Activated CD8-positive, alpha-beta memory T cell treated with anti-CD3 and anti-CD28 coated beads, Interleukin-2, amount 50 U/mL, for 4 hours (primary cell): ENCODE data around the gene GOLGB1.
A peak's percentile ranks its signal among the peaks of the same experiment; 100 is the strongest.
"Not testable (repeated sequence)": the region's sequence is repeated elsewhere in the genome, so short reads cannot be mapped to it uniquely, and the experiment has no call there.

Experiments
- DNase-seq: peaks from one replicate; pipeline ENCODE4 v3.0.0-alpha.2; 2020

The GOLGB1 gene

DNA sequence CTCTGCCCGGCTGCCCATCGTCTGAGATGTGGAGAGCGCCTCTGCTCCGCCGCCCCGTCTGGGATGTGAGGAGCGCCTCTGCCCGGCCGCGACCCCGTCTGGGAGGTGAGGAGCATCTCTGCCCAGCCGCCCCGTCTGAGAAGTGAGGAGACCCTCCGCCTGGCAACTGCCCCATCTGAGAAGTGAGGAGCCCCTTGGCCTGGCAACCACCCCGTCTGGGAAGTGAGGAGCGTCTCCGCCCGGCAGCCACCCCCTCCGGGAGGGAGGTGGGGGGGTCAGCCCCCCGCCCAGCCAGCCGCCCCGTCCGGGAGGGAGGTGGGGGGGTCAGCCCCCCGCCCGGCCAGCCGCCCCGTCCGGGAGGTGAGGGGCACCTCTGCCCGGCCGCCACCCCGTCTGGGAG is 60.8 kb downstream of the GOLGB1 start:
- not testable (repeated sequence) for DNase-seq

DNA sequence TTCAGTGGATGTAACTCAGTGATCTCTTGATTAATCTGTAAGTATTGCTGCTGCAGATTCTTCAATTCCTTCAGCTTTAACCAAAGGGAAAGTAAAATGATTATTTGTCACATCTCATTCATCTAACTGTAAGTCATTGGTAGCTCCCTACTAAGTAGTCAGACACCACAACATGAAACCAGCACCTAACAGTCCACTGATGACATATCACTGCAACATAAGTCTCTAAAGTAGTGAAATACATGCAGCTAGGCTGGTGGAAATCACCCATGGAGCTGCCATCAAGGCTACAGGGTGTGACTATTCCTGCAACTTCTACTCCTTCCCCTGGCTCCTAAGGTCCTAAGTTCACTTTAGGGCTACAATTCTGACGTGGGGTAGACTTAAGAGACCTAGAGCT is 67.7 kb downstream of the GOLGB1 start:
- DNase-seq: no peak

DNA sequence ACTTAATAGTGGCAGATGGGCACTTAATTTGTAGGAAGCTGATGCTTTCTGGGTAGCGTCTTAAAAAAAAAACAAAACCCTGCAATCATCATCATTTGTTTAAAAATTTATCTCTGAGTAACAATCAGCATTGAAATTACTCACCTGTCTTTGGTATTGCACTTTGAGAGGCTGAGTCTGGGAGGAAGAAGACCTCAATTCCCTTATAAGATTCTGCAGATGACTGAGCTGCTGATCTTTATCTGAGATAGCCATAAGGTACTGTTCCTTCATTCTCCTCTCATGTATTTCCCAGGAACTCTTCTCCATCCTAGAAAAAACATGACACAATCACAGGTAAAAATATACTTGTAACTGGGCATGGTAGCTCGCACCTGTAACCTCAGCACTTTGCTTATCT is 72.4 kb downstream of the GOLGB1 start:
- no peak for DNase-seq

DNA sequence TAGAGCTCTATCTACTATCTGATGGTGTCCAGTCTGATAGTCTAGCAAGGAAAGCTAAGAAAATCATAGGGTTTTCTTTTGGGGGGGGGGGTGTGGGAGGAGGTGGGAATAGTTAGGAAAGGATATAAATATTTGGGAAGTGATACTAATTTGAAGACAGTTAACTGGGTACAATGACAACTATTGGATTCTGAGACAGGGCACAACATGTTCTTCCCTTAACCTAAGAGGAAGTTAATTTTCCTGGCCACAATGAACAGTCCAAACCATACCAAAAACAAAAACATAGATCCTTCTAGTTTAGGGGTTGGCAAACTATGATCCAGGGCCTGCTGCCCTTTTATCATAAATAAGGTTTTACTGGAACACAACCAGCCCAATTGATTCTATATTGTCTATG is 78.9 kb downstream of the GOLGB1 start:
- no peak for DNase-seq

DNA sequence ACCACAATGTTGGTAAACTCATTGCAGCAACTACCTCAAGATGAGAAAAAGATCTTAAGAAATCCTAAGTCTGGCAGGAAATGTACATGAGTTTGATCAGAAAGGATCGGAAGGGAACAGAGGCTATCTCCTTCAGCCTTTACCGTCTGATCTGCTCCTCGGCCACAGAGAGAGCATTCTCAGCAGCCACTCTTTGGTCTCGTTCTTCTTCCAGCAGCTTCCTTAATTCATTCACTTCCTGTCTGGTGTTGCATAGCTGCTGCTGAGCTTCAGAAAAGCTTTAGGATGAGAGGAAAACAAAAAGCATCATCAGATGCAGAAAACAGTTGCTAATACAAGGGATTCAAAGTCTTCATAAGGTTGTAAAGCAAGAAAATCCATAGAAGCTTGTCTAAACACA is 82.2 kb downstream of the GOLGB1 start:
- no peak for DNase-seq

DNA sequence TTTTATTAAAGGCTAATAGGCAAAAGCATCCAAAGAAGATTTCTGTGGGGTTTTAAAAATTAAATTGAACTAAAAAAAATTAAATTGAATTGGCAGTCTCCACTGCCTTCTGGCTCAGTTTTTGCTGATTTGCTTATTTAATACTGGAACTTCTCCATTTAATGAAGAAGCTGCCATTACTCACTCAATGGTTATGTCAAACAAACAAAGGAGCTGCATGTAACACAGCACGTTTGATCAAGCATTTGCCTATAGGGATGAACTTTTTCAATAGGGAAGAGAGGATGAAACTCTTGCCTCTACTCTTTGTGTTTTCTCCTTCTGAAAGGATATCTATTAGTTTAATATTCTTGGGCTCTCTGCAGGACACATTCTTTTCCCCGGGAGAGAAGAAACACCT is 84.1 kb downstream of the GOLGB1 start:
- DNase-seq: no peak

DNA sequence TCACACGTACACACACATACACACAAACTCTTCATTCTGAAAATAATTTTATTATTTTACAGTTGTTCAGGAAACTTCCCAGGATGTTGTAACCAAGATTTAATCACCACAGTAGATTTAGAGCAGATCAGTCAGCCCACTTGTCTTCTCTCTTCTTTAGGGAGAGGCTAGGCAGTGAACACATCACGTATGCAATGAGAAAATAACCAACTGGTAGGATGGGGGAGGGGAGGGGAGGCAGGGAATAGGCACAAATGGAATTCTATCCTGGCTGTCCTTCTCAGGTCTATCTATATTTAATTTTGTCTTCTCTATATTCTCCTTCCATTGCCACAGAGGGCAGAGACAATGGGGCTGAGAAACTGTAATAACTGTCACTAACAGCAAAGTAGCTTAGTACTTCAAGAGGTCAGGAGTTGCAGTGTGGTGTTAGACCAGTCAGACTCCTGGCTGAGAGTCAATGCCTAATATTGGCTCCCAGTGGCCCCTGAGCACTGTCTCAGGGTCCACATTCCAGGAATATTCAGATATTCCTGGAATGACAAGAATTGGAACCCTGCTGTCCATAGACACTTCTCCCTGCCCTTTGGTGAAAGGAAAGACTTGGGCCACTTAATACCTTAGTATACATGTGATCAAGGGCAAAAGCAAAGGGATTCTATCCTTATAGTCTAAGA is 86.2 kb downstream of the GOLGB1 start:
- DNase-seq: no peak

DNA sequence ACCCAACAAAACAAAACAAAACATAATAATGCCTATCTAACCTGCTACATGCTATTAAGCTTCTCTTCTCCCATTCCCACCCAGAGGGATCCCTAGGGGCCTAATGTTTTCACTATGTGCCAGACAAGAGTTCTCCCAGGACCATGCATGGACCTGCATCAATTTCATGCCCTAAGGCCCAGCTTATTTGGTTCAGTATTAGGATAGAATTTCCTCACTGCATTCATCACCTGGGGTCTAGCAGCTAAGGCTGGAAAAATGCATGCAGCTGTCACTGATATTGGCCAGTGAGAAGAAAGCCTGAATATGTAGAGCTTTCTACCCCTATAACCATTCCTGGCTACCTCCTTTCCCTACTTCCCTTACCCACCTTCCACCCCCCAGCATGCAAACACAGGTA is 86.8 kb downstream of the GOLGB1 start:
- no peak for DNase-seq

DNA sequence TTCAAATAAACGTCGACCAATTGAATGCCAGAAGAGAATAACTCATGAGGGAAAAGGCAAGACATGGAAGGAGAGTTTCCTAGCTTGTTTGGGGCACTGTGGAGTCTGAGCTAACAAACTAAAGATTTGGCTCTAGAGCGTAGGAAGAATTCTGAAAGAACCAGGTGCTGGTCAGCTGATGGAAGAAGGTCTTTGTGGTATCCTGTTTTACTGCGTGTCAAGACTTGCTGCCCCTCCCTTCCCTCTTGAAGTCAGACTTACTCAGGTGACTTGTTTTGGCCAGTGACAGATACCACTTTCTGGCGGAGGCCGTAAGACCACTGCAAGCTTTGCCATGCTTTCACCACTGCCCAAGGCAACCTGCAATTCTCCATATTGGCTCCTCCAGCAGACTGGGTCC is 88.2 kb downstream of the GOLGB1 start:
- DNase-seq: no peak

DNA sequence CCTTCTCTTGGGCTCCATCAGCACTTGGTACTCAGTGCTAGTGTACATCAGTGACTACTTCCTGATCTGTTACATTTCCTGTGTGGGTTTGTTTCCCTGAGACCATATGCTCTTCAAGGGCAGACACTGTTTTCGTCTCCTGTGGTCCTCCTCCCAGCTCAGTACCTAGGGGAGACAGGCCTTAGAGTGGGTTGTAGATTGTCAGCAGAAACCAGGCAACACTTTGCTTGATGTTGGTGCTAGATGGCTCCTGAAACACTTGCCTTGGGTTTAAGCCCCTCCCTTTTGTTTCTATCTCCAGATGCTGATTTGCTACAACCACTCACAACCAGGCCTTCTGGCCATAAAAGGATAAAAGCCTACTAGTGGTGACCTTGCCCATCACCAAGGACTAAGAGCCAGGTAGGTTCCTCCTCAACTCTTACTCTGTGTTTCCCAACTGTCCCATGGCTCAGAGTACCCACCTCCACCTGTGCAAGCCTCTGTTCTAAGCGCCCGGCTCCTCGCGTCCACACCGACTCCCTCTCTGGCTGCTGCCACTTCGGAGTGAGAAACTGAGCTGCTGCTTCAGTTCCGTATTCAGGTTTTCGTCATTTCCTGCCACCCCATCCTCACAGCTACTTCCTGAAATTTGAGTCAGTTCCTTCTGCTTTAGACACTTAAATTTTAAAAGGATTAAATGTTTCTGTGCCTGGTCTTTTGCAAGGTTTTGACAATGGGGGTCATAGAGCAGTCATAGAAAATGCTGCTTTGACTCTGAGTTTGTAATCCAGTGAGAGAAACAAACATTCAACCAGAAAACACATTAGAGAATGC is 89.0 kb downstream of the GOLGB1 start, which contains the start of gene HCLS1:
HCLS1 (minus strand) TSS at position 548 of the 816 bp plus-strand sequence. CDS start 2,556 bp downstream, outside the sequence.
- peak; percentile 62 for DNase-seq

DNA sequence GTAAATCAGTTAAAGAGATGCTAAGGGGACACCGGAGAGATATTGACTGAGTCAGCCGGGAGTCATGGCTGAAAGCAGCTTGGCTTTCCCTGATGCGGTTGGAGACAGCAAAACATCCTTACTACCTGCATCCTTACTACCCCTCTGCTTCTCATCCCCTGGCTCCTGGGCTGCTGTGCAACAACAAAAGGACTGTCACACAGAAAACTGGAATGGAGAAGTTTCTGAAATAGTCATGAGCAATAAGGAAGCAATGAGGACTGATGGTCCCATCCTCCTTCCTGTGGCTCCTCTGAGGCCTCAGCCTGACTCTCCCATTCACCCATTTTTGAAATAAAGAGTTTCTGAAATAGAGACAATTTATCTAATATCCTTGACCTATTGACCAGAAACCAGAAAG is 90.0 kb downstream of the GOLGB1 start:
- no peak for DNase-seq

DNA sequence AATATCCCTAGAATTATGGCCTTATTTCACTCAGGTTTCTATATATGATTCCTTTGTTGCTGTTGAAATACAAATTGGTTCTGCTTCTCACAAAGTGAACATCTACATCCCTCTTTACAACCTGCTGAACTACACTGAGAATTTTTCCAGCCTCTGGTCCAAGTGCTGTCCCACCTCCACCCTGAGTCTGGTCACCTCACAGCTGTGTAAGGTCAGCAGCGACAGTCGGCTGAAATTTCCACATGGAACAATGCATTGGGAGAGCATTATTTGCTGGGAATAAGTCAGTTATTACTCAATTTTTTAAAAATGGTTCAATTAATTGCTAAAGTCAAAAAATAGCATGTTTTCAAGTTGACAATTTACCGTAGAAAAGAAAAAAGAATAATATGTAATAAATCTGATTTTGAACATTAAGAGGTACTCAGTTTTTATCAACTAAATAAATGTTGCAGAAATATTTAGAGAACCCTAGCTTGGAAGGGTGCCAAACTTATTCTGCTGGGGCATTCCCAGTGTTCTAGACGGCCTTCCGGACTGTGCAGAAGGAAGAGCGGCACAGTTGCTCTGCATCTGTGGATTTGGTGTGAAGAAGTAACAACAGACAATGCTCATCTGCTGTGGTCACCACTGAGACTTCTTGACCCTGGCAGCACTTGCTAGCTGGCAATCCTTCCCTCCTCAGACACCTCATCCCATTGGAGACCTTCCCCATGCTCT is 90.7 kb downstream of the GOLGB1 start:
- DNase-seq: no peak

DNA sequence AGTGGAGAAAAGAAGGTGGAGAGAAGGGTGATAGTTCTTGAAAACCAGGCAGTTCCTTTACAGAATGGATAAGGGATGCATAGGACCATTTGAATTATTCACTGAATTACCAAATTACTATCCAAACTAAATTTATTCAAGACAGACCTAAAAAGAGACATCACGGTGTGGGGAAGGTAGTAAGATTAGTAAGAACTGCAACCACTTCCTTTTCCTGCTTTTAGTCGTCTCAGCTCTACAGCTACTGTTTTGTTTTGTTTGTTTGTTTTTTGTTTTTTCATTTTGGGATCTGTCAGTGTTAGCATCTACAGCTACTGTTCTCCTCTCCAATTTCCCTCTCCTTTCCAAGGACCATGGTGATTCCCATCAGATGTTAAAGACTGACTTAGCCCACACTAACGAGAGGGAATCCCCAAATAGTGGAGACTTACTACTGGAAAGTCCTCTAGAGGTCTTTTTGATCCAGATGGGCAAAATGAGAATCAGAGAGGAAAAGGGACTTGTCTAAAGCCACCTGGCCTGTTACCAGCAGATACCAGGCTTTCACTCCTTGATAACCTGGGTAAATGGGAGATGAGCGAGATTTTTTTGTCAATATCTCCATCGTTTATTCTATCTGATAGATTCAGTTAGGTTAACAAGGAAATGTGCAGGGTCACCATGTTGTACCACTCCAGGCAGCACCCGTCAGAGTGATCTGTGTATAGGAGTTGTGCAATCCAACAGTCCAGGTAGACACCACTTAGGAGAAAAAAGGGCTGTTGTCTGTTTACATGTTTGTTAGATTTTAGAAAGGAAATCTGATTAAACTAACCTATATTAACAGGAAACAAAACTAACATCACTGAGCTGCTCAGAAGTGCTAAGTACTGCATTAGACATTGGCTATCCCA is 94.8 kb downstream of the GOLGB1 start:
- no peak for DNase-seq

DNA sequence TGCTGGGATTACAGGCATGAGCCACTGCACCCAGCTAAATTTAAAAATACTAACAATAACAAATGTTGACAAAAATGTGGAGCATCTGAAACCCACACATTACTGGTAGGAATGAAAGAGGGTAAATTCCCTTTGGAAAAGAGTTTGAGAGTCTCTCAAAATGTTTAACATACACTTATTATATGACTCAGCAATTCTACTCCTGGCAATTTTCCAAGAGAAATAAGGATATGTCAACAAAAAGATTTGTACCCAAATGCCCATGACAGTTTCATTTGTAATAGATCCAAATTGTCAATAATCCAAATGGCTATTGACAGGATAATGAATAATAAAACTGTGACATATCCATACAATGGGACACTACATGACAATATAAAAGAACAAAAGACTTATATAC is 97.9 kb downstream of the GOLGB1 start:
- no peak for DNase-seq

DNA sequence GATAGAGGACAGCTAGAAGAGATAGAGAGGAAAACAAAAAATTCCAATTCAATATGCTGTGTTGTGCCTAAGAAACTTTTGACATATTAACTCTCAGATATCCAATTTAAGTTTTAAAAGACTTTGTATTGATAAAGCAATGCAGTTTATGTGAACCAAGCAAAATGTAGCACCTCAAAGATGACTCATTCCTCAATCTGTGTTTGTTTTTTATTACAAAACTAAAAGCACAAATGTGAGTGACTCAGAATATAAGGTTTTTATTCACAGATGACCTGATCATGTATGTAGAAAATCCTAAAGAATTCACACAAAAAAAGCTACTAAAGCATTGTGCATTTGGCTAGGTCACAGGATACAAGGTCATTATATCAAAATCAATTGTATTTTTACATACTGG is 99.9 kb downstream of the GOLGB1 start:
- no peak for DNase-seq

DNA sequence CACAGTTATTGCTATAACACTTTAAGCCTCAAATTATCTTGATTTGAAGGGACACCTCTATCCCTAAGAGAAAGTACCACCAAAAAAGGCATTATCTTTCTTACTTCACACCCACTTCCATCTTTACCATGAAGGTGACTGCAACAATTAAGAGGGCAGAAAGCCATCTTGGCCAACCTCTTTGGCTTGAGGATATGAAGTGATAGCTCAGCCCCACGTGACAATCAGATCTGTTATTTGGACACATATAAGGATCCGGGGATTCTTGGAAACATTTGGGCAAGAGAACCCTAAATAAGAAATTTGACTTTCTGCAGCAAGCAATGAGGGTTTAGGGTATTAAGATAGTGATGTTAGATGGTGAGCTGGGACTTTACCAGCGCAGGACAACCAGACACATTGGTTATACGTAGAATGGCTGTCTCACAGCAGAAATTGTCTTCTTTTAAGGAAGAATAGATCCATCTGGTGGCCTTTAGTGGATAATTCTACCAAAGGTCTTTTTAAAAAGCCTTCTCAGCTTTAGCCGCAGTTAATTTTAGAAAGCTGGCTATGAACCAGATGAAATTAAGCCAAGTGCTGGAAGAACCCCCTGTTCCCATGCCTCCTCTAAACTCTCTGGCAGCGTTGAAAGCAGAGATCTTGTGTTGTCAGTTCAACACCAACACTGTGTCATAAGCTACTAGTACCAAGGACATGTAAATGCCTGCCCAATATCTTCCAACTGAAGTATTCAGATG is 101.2 kb downstream of the GOLGB1 start:
- no peak for DNase-seq

DNA sequence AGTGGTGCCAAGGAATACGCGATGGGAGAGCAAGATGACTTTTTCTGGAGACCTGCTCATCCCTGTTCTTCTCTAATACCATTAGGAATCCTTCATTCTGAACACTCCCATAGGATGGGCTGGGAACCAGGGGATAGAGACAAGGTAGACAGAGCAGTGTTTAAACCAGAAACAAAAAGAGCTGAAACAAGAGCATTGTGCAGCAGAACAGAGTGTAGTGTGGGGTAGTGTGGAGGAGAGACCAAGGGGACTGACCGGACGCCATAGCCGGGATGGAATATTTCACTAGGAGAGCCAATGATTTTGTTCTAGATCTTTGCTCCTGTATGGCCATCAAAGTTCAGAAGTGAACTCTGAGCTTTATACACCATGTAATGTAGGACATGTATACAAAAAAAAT is 104.5 kb downstream of the GOLGB1 start:
- no peak for DNase-seq

DNA sequence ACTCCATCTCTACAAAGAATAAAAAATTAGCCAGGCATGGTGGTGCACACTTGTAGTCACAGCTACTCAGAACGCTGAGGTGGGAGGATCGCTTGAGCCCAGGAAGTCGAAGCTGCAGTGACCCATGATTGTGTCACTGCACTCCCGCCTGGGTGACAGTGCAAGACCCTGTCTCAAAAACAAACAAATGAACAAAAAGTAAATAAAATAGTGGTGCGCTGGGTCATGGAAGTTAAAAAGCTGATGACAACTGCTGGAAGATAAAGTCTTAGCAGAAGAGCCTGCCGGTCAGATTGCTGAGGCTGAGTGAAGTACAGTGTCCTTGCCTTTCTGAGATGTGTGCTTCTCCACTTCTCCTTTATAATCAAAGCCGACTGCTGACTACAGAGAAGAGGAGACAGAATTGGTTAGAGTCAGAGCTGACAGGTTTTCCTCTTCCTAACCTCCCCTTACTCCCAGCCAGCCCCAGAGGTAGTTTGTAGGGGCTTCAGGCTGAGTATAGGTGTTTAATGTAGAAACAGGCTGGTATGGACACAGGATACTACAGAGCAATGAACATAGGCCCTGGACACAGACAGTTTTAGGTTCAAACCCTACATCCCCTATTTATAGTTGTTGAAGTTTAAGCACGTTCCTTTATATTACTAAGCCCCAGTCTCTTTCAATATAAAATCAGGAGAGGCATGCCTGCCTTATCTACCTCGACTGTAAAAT is 106.8 kb downstream of the GOLGB1 start:
- no peak for DNase-seq

DNA sequence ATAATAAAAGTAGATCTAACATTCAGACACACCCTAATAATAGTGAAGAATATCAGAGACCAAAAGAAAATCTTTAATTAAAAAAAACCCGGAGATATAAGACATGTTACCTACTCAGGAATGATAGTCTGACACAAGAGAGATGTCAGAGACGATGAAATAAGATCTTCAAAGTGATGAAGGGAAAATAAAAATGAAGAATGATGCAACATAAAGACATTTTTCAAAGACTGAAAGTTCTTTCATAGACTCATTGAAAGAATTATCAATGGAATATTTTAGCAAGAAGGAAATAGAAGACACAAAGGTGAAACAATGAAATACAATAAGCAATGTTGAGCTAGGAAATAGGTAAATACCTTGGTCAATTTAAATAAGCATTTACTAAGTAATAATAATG is 108.4 kb downstream of the GOLGB1 start:
- no peak for DNase-seq

DNA sequence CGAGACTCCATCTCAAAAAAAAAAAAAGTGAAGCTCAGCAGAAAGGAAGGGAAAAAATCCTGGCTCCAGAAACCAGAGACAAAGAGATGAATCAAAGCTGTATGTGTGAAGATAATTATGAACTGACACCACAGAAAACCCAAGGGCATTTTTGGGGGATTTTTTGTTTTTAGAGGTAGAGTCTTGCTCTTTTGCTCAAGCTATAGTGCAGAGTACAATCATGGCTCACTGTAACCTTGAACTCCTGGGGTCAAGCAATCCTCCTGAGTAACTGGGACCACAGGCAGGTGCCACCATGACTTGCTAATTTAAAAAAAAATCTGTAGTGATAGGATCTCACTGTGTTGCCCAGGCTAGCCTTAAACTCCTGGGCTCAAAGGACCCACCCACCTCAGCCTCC is 111.6 kb downstream of the GOLGB1 start:
- no peak for DNase-seq

DNA sequence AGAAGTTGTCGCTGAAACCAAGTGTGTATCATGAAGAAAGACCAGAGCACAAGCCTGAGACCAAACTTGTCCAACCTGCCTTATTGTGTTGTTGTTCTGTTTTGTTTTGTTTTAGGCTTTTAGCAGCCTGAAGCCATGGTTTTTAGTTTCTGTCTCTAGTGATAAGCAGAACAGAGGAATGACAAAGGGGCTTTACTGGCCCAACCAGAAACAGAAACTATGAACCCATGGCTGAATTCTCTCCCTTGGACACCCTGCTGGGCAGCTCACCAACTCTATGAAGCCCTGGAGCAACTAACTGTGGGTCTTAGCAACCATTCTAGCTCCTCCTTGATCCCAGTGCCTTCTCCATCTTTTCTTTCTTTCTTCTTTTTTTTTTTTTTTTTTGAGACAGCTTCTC is 119.2 kb downstream of the GOLGB1 start:
- no peak for DNase-seq
